LNCaP clone FGC (cell line): ENCODE data around the gene GOLGA3.
"Not testable (repeated sequence)": the region's sequence is repeated elsewhere in the genome, so short reads cannot be mapped to it uniquely, and the experiment has no call there.

ENCODE experiments used
- DNase-seq: peaks from one replicate; pipeline ENCODE4 v3.0.0-alpha.2; 2011; ENCODE audit warnings: low read depth
- H3K4me3 ChIP-seq: 2 replicates; pipeline ENCODE4 v1.5.1; 2011; ENCODE audit warnings: mild to moderate bottlenecking, low read depth, low read length, control low read depth
- TF ChIP-seq, protein P1 (sequence below): IDR thresholded peaks from 2 replicates; pipeline ENCODE4 v1.5.1; 2012; ENCODE audit warnings: mild to moderate bottlenecking; ENCODE audit not compliant: control insufficient read depth, insufficient read depth; ENCODE audit errors: extremely low read depth

GOLGA3 gene

DNA sequence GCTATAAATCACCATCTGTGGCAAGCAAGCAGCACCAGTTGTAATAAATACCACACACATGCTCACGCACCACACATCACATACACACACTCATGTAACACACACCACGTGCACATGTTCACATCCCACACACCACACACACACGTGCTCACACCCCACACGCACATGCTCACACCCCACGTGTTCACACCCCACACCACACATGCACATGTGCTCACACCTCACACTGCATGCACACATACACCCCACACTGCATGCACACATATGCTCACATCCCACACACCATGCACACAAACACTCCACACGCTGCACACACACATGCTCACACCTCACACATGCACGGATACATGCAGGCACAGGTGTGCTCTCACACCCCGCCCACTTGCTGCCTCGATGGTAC lies 44.1 kb downstream of the GOLGA3 start:
- H3K4me3 ChIP-seq, result no peak overlapping the region
- DNase-seq, result no peak
- TF ChIP-seq, protein P1, sequence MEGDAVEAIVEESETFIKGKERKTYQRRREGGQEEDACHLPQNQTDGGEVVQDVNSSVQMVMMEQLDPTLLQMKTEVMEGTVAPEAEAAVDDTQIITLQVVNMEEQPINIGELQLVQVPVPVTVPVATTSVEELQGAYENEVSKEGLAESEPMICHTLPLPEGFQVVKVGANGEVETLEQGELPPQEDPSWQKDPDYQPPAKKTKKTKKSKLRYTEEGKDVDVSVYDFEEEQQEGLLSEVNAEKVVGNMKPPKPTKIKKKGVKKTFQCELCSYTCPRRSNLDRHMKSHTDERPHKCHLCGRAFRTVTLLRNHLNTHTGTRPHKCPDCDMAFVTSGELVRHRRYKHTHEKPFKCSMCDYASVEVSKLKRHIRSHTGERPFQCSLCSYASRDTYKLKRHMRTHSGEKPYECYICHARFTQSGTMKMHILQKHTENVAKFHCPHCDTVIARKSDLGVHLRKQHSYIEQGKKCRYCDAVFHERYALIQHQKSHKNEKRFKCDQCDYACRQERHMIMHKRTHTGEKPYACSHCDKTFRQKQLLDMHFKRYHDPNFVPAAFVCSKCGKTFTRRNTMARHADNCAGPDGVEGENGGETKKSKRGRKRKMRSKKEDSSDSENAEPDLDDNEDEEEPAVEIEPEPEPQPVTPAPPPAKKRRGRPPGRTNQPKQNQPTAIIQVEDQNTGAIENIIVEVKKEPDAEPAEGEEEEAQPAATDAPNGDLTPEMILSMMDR, result no peak

DNA sequence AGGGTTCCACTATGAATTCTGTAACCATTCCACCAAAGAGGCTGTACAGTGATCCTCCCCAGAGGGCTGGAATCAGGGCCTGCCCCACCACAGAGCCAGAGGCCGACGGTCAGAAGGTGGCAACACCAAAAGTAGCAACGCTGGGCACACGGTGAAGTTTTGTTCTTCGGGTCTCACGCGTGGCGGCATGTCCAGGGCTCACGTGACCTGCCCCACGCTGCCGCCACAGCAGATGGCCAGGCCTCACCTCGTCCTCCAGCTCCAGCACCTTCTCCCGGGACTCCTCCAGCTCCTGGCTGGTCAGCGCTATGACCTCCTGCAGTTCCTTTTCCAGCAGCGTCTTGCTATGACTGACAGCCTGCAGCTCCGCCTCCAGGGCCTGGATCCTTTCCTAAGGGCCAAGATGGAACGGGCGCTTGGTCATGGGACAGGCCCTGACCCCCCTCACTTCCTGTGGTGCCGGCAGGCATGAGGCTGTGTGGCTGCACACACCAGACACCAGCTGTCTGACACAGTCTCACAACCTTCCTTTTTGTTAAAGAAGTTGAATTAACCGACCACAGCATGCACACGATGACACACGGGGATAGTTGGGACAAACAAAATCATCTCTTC lies 44.6 kb downstream of the GOLGA3 start:
- TF ChIP-seq, protein P1, result no peak
- no peak overlapping the region for H3K4me3 ChIP-seq
- no peak for DNase-seq

DNA sequence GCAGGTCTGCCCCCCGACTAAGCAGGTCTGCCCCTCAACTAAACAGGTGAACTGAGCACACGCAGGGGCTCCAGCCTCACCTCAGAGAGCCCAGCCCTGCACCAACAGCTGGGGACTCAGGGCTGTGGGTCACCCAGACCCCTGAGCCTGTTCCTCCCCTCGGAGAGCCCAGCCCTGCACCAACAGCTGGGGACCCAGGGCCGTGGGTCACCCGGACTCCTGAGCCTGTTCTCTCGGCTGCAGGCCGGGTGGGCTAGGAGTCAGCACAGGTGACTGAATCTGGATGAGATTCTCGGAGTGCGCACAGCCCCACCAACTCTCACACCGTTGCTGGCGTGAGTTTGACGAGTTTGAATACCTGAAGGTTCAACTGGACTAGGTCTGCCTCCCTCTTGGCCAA lies 46.7 kb downstream of the GOLGA3 start:
- H3K4me3 ChIP-seq, result no peak overlapping the region
- no peak for DNase-seq
- TF ChIP-seq, protein P1, result no peak

DNA sequence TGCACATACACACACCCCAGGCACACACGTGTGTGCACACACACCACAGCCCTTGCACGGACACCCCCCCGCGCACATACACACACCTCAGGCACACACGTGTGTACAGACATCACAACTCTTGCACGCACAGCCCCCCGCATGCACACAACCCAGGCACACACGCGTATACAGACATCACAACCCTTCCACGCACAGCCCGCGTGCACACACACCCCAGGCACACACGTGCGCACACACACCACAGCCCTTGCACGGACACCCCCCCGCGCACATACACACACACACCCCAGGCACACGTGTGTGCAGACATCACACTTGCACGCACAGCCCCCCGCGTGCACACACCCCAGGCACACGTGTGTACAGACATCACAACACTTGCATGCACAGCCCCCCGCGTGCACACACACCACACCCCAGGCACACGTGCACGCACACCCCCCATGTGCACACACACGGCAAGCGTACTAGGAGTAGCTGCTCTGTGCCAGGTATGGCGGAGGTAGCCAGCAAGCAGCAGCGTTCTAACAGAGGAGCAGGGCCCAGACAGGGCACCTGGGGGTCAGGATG lies 48.8 kb downstream of the GOLGA3 start:
- DNase-seq, result no peak
- H3K4me3 ChIP-seq, result no peak overlapping the region
- TF ChIP-seq, protein P1, result no peak

DNA sequence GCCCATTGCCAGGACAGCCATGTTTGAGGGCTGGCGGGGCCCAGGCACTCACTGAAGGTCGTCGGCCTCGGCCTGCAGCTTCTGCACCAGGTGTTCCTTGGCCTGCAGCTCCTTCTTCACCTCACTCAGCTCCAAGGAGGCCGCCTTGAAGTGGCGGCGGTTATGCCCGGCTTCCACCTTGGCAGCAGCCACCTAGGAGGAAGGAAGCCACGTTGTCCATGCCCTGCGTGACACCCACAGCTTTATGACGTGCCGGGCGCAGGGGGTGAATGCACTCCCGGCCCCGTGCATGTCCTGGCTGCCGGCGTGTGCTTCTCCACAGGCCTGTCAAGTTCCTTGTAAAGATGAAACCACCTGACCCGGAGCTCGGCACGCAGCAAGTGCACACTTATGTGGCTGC lies 51.1 kb downstream of the GOLGA3 start:
- H3K4me3 ChIP-seq, result peak overlapping the region; percentile 2
- DNase-seq, result no peak
- TF ChIP-seq, protein P1, result no peak

DNA sequence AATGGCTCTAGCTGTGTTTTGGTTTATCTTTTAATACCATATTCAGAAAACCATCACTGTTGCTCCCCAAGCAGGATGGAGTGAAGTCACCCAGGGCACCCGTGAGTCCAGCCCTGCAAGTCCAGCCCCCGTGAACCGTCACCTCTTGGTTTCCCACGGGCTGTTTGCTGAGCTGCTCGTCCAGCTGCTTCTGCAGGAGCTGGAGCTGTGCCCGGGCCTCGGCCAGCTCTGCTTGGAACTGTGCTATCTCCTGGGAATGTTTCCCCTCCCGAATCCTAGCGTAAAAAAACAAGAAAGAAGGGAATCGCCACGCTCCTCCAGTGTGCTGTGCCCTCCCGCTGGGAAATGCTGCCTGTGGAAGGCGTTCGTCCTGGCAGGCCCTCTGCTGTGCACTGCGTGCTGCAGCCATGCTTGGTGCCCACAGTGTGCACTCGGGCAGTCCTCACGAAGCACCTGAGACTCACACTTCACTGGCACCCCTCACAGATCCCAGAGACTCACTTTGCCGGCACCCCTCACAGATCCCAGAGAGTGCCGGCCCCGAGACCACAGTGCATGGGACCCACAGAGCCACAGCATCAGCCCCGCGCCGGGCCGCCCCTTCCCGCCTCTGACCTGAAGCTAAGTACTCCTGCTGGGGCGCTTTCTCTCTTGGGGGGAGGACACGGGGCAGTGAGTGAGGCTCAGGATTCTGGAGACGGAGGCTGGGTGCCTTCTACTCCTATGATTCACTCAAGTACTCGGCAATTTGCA lies 51.7 kb downstream of the GOLGA3 start:
- TF ChIP-seq, protein P1, result no peak
- DNase-seq, result peak; percentile 93
- H3K4me3 ChIP-seq, result peak overlapping the region; percentile 2

DNA sequence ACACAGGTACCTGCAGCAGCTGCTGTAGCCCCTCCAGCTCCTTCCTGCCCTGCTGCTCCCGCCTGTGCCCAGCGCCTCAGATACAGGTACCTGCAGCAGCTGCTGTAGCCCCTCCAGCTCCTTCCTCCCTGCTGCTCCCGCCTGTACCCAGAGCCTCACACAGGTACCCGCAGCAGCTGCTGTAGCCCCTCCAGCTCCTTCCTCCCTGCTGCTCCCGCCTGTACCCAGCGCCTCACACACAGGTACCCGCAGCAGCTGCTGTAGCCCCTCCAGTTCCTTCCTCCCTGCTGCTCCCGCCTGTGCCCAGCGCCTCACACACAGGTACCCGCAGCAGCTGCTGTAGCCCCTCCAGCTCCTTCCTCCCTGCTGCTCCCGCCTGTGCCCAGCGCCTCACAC lies 52.4 kb downstream of the GOLGA3 start:
- DNase-seq, H3K4me3 ChIP-seq: not testable (repeated sequence)
